C4-2B (cell line): Measurements from ENCODE around the gene CCDC190.

Experiments used
- H3K27ac ChIP-seq: fragments of 450-650 bp; 2 replicates; pipeline ENCODE4 v1.5.1; 2017
- ZFX ChIP-seq: fragments of 450-650 bp; IDR thresholded peaks from 2 replicates; pipeline ENCODE4 v1.6.1; 2017
- TF ChIP-seq, protein P1 (sequence below): fragments of 450-650 bp; conservative IDR thresholded peaks from 2 replicates; pipeline ENCODE4 v1.5.1; 2017; ENCODE audit warnings: mild to moderate bottlenecking

CCDC190 gene

DNA sequence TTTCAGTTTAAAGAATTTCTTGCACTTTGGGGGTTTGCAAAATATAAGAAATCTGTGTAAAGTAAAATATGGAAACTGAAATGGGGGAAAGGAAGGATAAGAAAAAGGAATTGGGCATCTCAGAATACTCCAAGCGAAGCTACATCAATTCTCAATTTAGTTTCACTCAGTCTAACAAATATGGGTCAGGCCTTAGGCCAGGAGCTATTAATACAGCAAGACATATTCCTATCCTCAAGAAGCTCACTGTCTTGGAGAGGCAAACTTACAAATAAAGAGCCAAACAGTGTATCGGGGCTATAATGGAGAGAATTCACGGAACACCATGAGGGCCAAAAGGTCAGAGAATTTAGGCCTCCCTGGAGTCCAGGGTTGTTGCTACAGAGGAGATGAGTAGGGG is 43.0 kb upstream of the CCDC190 start:
- TF ChIP-seq ZFX = no peak
- TF ChIP-seq, protein P1, sequence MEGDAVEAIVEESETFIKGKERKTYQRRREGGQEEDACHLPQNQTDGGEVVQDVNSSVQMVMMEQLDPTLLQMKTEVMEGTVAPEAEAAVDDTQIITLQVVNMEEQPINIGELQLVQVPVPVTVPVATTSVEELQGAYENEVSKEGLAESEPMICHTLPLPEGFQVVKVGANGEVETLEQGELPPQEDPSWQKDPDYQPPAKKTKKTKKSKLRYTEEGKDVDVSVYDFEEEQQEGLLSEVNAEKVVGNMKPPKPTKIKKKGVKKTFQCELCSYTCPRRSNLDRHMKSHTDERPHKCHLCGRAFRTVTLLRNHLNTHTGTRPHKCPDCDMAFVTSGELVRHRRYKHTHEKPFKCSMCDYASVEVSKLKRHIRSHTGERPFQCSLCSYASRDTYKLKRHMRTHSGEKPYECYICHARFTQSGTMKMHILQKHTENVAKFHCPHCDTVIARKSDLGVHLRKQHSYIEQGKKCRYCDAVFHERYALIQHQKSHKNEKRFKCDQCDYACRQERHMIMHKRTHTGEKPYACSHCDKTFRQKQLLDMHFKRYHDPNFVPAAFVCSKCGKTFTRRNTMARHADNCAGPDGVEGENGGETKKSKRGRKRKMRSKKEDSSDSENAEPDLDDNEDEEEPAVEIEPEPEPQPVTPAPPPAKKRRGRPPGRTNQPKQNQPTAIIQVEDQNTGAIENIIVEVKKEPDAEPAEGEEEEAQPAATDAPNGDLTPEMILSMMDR = no peak
- H3K27ac ChIP-seq = no peak overlapping the region

DNA sequence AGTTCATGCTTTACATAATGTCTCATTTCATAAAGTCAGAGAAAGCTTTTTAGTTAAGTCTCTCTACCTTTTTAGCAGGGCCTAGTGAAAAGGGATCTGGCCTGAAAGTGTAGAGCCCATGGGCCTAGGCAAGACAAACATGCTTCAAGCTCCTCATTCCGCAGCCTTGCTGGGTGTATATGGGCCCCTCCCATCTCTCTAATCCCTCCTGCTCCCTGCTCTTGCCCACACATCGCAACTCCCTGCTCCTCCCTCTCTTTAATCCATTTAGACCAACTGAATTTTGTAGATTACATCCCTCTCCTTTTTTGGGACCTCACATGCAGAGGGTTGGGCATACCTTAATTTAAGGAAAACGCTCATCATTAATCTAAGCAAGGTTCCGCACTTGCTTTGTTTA is 42.3 kb upstream of the CCDC190 start:
- TF ChIP-seq, protein P1 = no peak
- TF ChIP-seq ZFX = no peak
- H3K27ac ChIP-seq = no peak overlapping the region

DNA sequence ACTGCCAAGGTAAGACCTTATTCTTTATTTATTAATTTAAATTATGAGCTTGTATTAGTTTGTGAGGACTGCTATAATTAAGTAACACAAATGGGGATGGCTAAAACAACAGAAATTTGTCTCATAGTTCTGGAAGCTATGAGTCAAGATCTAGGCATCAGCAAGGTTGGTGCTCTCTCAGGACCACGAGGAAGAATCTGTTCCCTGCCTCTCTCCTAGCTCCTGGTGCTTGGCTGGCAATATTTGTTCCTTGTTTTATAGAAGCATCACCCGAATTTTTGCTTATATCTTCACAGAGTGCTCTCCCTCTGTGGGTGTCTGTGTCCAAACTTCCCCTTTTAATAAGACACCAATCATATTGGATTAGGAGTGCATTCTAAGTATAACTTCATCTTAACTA is 41.4 kb upstream of the CCDC190 start:
- H3K27ac ChIP-seq = no peak overlapping the region
- TF ChIP-seq, protein P1 = no peak
- TF ChIP-seq ZFX = no peak

DNA sequence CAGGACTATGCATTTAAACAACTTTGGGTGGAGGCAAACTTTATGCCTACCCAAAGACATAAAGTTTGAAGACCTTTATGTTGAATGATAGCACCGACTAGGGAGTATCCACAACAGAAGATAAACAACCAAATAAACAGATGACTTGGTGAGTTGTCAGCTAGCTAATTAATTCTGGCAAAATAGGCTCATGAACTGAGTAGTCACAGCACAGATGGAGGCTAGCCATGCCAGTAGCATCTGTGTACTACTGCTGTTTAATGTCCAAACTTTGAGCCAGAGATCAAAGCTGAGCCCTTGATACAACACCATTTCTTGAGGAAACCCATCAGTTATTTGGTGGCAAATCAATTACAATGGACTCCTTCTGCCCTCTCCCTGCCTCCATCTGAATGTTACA is 40.3 kb upstream of the CCDC190 start:
- TF ChIP-seq ZFX = no peak
- TF ChIP-seq, protein P1 = no peak
- H3K27ac ChIP-seq = no peak overlapping the region

DNA sequence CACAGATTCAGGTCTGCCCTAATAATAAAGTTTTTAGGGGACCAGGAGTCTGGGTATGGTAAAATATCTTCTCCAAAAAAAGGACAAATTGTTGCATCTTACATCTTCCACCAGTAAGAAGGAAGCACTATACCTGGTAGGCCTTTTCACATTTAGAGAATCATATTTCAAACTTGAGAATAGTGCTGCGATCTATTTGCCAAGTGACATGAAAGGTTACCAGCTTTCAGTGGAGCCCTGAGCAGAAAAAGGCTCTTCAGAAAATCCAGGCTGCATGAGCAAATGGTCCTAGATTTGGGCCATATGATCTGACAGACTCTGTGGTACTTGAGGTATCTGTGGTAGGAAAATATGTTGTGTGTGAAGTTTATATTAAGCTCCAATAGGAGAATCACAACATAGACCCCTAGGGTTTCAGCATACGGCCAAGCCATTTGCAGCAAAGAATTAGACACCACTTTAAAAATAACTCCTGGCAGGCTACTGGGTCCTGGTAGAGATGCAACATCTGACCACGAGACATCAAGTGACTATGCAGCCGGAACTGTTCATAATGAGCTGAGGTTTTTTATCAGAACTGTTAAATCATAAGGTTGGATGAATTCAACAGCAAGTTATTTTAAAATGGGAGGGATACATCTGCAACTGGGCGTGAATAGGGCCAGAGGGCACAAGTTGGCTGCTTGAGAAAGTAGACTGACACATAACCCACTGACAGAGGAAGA is 38.6 kb upstream of the CCDC190 start:
- no peak for TF ChIP-seq ZFX
- TF ChIP-seq, protein P1 = no peak
- no peak overlapping the region for H3K27ac ChIP-seq

DNA sequence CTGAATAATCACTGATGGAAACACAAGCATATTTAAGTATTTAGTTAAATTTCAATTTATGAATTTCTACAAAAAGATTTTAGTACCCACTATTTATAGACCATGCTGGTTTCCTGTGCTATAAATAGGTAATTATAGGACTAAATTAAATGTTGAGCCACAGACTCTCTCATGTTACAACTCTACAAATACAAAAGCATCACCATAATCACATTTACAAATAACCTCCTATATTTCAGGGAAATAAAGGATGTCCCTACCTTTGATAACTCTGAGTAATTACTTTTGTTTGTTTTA is 32.6 kb upstream of the CCDC190 start:
- no peak overlapping the region for H3K27ac ChIP-seq
- TF ChIP-seq ZFX = no peak
- TF ChIP-seq, protein P1 = no peak

DNA sequence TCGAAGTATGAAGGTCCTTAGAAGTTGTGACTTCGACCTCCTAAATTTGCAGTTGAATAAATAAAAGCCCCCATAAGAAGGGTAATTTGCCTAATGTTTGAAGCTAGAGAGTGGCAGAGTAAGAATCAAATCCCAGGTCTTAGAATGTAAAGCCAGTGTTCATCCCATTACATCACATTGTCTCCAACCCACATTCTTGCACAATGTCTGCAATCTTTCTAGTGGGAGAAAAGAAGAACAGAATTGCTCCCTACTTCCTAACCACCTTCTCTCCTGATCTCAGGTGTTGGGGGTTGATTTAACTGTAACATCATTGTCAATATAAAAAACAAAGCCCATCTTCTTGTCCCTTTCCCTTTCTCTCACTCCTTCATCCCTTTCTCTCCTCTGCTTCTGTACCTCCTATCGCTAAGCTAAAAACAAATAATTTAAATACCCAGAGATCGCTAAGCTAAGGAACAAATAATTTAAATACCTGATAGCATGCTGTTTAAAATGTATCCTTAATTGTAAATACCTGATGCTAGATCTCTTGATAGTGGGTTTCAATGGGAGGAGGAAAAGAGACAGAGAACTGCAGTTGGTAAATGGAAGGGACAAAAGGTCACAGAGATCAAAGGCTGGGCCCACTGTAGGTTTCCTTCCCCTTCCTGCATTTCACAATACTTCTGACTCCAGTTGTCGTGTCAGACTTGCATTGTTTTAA is 32.1 kb upstream of the CCDC190 start:
- H3K27ac ChIP-seq = no peak overlapping the region
- no peak for TF ChIP-seq ZFX
- TF ChIP-seq, protein P1 = no peak
